ENCODE measurements around the gene TXLNA.

The TXLNA gene

DNA sequence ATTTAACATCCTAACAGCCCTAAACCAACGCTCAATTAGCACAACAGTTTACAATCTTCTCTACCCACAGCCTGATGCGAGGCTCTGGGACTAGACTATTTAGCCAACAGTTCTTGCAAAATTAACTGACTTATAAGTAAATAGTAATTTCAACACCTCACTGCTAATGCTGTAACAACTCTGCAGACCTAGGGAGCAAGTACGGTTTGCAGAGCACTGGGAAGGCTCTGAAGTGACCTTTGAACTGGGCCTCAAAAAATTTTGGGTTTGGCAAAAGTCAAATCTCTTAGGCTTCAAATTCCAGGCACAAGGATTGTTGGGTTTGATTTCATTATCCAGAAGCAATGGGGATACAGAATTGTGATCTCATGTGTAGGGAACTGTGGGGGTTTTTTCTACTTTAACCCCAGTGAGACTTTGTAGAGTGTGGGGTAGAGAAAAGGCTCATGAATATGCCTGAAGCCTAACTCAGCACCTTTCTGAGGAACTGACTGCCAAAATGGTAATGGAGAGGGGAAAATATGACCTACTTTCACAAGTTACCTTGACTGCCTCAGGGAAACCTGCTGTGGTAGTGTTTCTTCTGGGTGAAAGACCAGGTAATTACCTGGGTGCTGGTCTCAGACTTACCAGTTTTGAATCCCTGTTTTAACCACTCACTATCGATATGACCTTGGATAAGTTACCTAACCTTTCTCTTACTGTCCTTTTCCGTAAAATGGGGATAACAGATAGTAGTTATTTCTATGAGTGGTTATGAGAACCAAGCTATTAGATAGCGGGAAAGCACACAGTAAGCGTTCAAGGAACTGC is 889 bp upstream of the TXLNA start:
- no peak overlapping the region for H3K4me3 ChIP-seq (replicated peaks in 1 of 2; ENCODE audit: low read depth in 2 of 2, low read length in 2 of 2)
- no peak for DNase-seq (ENCODE audit: low read depth in 2 of 2)
- TF ChIP-seq, protein P1, sequence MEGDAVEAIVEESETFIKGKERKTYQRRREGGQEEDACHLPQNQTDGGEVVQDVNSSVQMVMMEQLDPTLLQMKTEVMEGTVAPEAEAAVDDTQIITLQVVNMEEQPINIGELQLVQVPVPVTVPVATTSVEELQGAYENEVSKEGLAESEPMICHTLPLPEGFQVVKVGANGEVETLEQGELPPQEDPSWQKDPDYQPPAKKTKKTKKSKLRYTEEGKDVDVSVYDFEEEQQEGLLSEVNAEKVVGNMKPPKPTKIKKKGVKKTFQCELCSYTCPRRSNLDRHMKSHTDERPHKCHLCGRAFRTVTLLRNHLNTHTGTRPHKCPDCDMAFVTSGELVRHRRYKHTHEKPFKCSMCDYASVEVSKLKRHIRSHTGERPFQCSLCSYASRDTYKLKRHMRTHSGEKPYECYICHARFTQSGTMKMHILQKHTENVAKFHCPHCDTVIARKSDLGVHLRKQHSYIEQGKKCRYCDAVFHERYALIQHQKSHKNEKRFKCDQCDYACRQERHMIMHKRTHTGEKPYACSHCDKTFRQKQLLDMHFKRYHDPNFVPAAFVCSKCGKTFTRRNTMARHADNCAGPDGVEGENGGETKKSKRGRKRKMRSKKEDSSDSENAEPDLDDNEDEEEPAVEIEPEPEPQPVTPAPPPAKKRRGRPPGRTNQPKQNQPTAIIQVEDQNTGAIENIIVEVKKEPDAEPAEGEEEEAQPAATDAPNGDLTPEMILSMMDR (IDR thresholded peaks at IDR 0.05; ENCODE audit: low read depth, low read length): no peak

DNA sequence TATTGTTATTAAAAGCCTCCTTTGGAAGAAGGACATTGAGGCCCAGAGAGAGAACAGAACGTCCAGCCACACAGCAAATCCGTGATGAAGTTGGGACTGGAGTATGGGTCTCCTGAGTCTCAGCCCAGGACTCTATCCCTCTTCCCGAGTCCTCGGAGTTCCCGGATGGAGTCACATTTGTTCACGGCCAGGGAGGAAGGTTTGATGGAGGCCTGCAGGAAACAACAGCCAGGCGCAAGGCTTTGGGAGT is 357 bp upstream of the TXLNA start:
- peak overlapping the region; percentile 26 to 76 for H3K4me3 ChIP-seq (replicated peaks in 1 of 2; ENCODE audit: low read depth in 2 of 2, low read length in 2 of 2)
- DNase-seq (ENCODE audit: low read depth in 2 of 2): no peak
- TF ChIP-seq, protein P1 (IDR thresholded peaks at IDR 0.05; ENCODE audit: low read depth, low read length): no peak

- peak; percentile 52 to 73 for DNase-seq (ENCODE audit: low read depth in 2 of 2)
- TF ChIP-seq, protein P1 (IDR thresholded peaks at IDR 0.05; ENCODE audit: low read depth, low read length): no peak
- peak overlapping the region; percentile 67 to 76 for H3K4me3 ChIP-seq (replicated peaks in 1 of 2; ENCODE audit: low read depth in 2 of 2, low read length in 2 of 2)
These were observed 948 bp downstream of the TXLNA start for GRCh38 chr1:32180186-32181060.

- peak overlapping the region; percentile 67 to 76 for H3K4me3 ChIP-seq (replicated peaks in 1 of 2; ENCODE audit: low read depth in 2 of 2, low read length in 2 of 2)
- TF ChIP-seq, protein P1 (IDR thresholded peaks at IDR 0.05; ENCODE audit: low read depth, low read length): no peak
- no peak for DNase-seq (ENCODE audit: low read depth in 2 of 2)
These were observed 1.6 kb downstream of the TXLNA start for GRCh38 chr1:32181065-32181464.

- no peak for DNase-seq (ENCODE audit: low read depth in 2 of 2)
- TF ChIP-seq, protein P1 (IDR thresholded peaks at IDR 0.05; ENCODE audit: low read depth, low read length): no peak
- peak overlapping the region; percentile 67 to 76 for H3K4me3 ChIP-seq (replicated peaks in 1 of 2; ENCODE audit: low read depth in 2 of 2, low read length in 2 of 2)
These were observed 2.1 kb downstream of the TXLNA start for GRCh38 chr1:32181563-32181962.

DNA sequence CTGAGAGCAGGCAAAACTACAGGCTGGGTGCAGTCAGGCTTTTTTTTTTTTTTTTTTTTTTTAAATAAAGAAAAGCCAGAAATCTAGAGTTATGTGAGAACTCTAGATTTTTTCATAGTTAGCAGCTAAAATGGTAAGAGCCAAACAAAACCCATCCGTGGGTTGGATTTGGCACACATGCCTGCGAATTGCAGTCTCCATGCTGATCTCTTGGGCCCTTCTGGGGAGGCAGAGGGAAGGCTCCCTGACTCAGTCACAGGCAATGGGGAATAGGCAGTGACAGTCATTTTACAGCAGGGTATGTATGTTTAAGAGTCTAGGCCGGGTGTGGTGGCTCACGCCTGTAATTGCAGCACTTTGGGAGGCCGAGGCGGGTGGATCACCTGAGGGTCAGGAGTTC is 2.6 kb downstream of the TXLNA start:
- TF ChIP-seq, protein P1 (IDR thresholded peaks at IDR 0.05; ENCODE audit: low read depth, low read length): no peak
- H3K4me3 ChIP-seq (replicated peaks in 1 of 2; ENCODE audit: low read depth in 2 of 2, low read length in 2 of 2): peak overlapping the region; percentile 13 to 76
- DNase-seq (ENCODE audit: low read depth in 2 of 2): peak in 1 of 2 donors; percentile 34

All from cardiac fibroblast (primary cell).